ENCODE data around the gene TRMT2B. TPM values are rescaled to one million over a fixed set of nuclear protein-coding genes. Genes with fewer than 3 reads are reported as not detected.
A peak's percentile ranks its signal among the peaks of the same experiment; 100 is the strongest.

TRMT2B gene
- total and polyA plus RNA-seq, 2 experiments from 2014 or later: 5.4 to 18.6 TPM

DNA sequence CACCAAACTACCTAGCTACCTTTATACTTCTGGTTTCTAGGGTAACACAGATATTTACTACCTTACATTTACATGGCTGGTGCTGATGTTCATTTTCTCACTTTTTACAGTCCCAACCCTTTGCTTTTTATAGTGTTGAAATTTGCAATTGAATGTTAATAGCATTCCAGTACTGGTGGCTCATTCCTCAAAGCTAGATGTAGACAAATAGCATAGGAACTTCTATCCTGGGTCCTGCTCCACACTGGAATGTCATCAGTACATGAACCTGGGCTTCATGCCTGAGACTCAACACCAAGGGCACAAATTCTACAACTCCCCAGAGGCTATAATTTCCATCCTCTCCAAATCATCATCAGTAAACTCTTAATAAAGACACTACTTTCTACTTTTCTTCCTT lies 10.3 kb upstream of the TRMT2B start:
- Histone ChIP-seq H3K79me2 (replicated peaks; ENCODE audit: insufficient read depth) (no peaks in the 10 kb centered on the region), H2AFZ (no peak overlapping the region), H3F3A (replicated peaks; ENCODE audit: low read depth) (no peaks in the 10 kb centered on the region), H3K27ac (ENCODE audit: low read depth) (no peak overlapping the region), H4K20me1 (replicated peaks; ENCODE audit: insufficient read depth) (no peaks in the 10 kb centered on the region), H3K27me3 (ENCODE audit: insufficient read depth) (no peaks in the 10 kb centered on the region), H3K4me3 (no peak overlapping the region), H3K9me2 (ENCODE audit: insufficient read depth) (no peaks in the 10 kb centered on the region), H3K4me2 (no peak overlapping the region), H3K4me1 (ENCODE audit: insufficient read depth) (no peaks in the 10 kb centered on the region), H3K36me3 (ENCODE audit: insufficient read depth) (no peaks in the 10 kb centered on the region)
- Mint-ChIP-seq H3K27ac (no peak overlapping the region), H3K36me3 (ENCODE audit: low read depth) (no peaks in the 10 kb centered on the region), H3K27me3 (ENCODE audit: insufficient read depth, low read depth, poor library complexity) (peaks cover 7% of the 10 kb centered on the region), H3K9me3 (peaks cover under 1% of the 10 kb centered on the region; the same call in 1 of the 3 replicates), H3K4me3 (no peak overlapping the region), H3K4me1 (peaks cover 6% of the 10 kb centered on the region; the same call in 1 of the 3 replicates)
- TF ChIP-seq CREB1 (CRISPR knock-in tag; IDR thresholded peaks at IDR 0.05; ENCODE audit: low read depth) (no peak), STAT1 (IDR thresholded peaks at IDR 0.05; ENCODE audit: unreplicated experiment) (no peak), ZNF331 (CRISPR knock-in tag; IDR thresholded peaks at IDR 0.05; ENCODE audit: low read depth) (no peak), EZH2 (IDR thresholded peaks at IDR 0.05; ENCODE audit: low read depth, unreplicated experiment) (no peak), EZH2phosphoT487 (IDR thresholded peaks at IDR 0.05; ENCODE audit: unreplicated experiment) (no peak), NANOG (IDR thresholded peaks at IDR 0.05; ENCODE audit: borderline replicate concordance) (no peak)
- TF ChIP-seq, protein P1, sequence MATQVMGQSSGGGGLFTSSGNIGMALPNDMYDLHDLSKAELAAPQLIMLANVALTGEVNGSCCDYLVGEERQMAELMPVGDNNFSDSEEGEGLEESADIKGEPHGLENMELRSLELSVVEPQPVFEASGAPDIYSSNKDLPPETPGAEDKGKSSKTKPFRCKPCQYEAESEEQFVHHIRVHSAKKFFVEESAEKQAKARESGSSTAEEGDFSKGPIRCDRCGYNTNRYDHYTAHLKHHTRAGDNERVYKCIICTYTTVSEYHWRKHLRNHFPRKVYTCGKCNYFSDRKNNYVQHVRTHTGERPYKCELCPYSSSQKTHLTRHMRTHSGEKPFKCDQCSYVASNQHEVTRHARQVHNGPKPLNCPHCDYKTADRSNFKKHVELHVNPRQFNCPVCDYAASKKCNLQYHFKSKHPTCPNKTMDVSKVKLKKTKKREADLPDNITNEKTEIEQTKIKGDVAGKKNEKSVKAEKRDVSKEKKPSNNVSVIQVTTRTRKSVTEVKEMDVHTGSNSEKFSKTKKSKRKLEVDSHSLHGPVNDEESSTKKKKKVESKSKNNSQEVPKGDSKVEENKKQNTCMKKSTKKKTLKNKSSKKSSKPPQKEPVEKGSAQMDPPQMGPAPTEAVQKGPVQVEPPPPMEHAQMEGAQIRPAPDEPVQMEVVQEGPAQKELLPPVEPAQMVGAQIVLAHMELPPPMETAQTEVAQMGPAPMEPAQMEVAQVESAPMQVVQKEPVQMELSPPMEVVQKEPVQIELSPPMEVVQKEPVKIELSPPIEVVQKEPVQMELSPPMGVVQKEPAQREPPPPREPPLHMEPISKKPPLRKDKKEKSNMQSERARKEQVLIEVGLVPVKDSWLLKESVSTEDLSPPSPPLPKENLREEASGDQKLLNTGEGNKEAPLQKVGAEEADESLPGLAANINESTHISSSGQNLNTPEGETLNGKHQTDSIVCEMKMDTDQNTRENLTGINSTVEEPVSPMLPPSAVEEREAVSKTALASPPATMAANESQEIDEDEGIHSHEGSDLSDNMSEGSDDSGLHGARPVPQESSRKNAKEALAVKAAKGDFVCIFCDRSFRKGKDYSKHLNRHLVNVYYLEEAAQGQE (IDR thresholded peaks at IDR 0.05; ENCODE audit: unreplicated experiment): no peak
- DNase-seq (ENCODE audit: low spot score) (peak; percentile 10), ATAC-seq (no peak)

- no peaks in the 10 kb centered on the region for H3K36me3 Mint-ChIP-seq (ENCODE audit: low read depth)
- 0 out of 2 replicates have a peak, but pooled peaks cover 3% of the 10 kb centered on the region for H3K4me1 ChIP-seq (ENCODE audit: insufficient read depth)
- no peak overlapping the region for H3K27ac Mint-ChIP-seq
- no peaks in the 10 kb centered on the region for H3K79me2 ChIP-seq (replicated peaks; ENCODE audit: insufficient read depth)
- no peak overlapping the region for H3K27ac ChIP-seq (ENCODE audit: low read depth)
- no peak overlapping the region for H3K4me2 ChIP-seq
- H3K36me3 ChIP-seq (ENCODE audit: insufficient read depth): no peaks in the 10 kb centered on the region
- H3K27me3 Mint-ChIP-seq (ENCODE audit: insufficient read depth, low read depth, poor library complexity): peaks cover 9% of the 10 kb centered on the region
- H2AFZ ChIP-seq: no peak overlapping the region
- H3K9me3 Mint-ChIP-seq: 0 out of 3 replicates have a peak, but pooled peaks cover 9% of the 10 kb centered on the region
- no peak for ATAC-seq
- H3K9me2 ChIP-seq (ENCODE audit: insufficient read depth): no peaks in the 10 kb centered on the region
- no peak overlapping the region for H3K4me3 ChIP-seq
- no peak for DNase-seq (ENCODE audit: low spot score)
- no peak overlapping the region for H3K4me3 Mint-ChIP-seq
- H3K27me3 ChIP-seq (ENCODE audit: insufficient read depth): no peaks in the 10 kb centered on the region
- no peaks in the 10 kb centered on the region for H4K20me1 ChIP-seq (replicated peaks; ENCODE audit: insufficient read depth)
- peaks cover 4% of the 10 kb centered on the region; the same call in 1 of the 3 replicates for H3K4me1 Mint-ChIP-seq
- H3F3A ChIP-seq (replicated peaks; ENCODE audit: low read depth): no peaks in the 10 kb centered on the region
- TF ChIP-seq JUNB (IDR thresholded peaks at IDR 0.05; ENCODE audit: unreplicated experiment) (no peak), EZH2phosphoT487 (IDR thresholded peaks at IDR 0.05; ENCODE audit: unreplicated experiment) (no peak), CREB1 (CRISPR knock-in tag; IDR thresholded peaks at IDR 0.05; ENCODE audit: low read depth) (no peak), ZNF114 (CRISPR knock-in tag; IDR thresholded peaks at IDR 0.05) (no peak), ETS1 (IDR thresholded peaks at IDR 0.05) (no peak), CTCF (conservative IDR thresholded peaks at IDR 0.05; ENCODE audit: low read depth in 2 of 2) (no peak)
- TF ChIP-seq, protein P1 (IDR thresholded peaks at IDR 0.05; ENCODE audit: unreplicated experiment): no peak
Measured at GRCh38 chrX:101057093-101057714, 5.3 kb upstream of the TRMT2B start.
